H9 (cell line): ENCODE data around the gene ARHGEF16. TPM values are rescaled to one million over a fixed set of nuclear protein-coding genes. Genes with fewer than 3 reads are reported as not detected.

ENCODE experiments used
- DNase-seq: peaks from one replicate; pipeline ENCODE4 v3.0.0-alpha.2; 2017
- H2AFZ ChIP-seq: one replicate; pipeline ENCODE4 v1.6.1; 2013; ENCODE audit warnings: mild to moderate bottlenecking, low read length, control low read depth, moderate library complexity
- H2AK5ac ChIP-seq: 2 replicates; pipeline ENCODE4 v1.6.1; 2013; ENCODE audit warnings: low read length, control low read depth, mixed read lengths; ENCODE audit not compliant: insufficient read length
- H2BK120ac ChIP-seq: one replicate; pipeline ENCODE4 v1.6.1; 2013; ENCODE audit warnings: low read depth, mild to moderate bottlenecking, low read length, control low read depth, inconsistent platforms; ENCODE audit not compliant: poor library complexity, severe bottlenecking
- H2BK12ac ChIP-seq: 2 replicates; pipeline ENCODE4 v1.6.1; 2013; ENCODE audit warnings: low read length, control low read depth, mixed read lengths, low read depth; ENCODE audit not compliant: insufficient read length
- H2BK15ac ChIP-seq: 2 replicates; pipeline ENCODE4 v1.6.1; 2013; ENCODE audit warnings: low read depth, low read length, control low read depth
- H2BK20ac ChIP-seq: one replicate; pipeline ENCODE4 v1.6.1; 2013; ENCODE audit warnings: low read depth, mild to moderate bottlenecking, low read length, control low read depth, inconsistent platforms; ENCODE audit not compliant: poor library complexity, severe bottlenecking
- H2BK5ac ChIP-seq: 2 replicates; pipeline ENCODE4 v1.6.1; 2013; ENCODE audit warnings: low read length, control low read depth, mixed read lengths; ENCODE audit not compliant: insufficient read length
- H3K14ac ChIP-seq: 2 replicates; pipeline ENCODE4 v1.6.1; 2013; ENCODE audit warnings: low read length, control low read depth; ENCODE audit not compliant: insufficient read depth
- H3K18ac ChIP-seq: 2 replicates; pipeline ENCODE4 v1.6.1; 2013; ENCODE audit warnings: low read depth, mild to moderate bottlenecking, mixed read lengths, low read length, control low read depth; ENCODE audit not compliant: insufficient read length
- H3K23ac ChIP-seq: 2 replicates; pipeline ENCODE4 v1.6.1; 2013; ENCODE audit warnings: low read length, control low read depth, mixed read lengths, low read depth; ENCODE audit not compliant: insufficient read length
- H3K23me2 ChIP-seq: 2 replicates; pipeline ENCODE4 v1.6.1; 2013; ENCODE audit warnings: low read depth, mild to moderate bottlenecking, mixed read lengths, low read length, control low read depth; ENCODE audit not compliant: insufficient read length, poor library complexity, severe bottlenecking
- H3K27ac ChIP-seq: 2 replicates; pipeline ENCODE4 v1.5.1; 2013; ENCODE audit warnings: low read length, control low read depth, mixed read lengths, low read depth; ENCODE audit not compliant: insufficient read length
- H3K27me3 ChIP-seq: 2 replicates; pipeline ENCODE4 v1.6.1; 2013; ENCODE audit warnings: low read length, control low read depth, inconsistent platforms; ENCODE audit not compliant: insufficient read depth
- H3K4ac ChIP-seq: 2 replicates; pipeline ENCODE4 v1.6.1; 2013; ENCODE audit warnings: low read depth, mild to moderate bottlenecking, control low read depth, inconsistent platforms, low read length, moderate library complexity
- H3K4me1 ChIP-seq: 2 replicates; pipeline ENCODE4 v1.6.1; 2013; ENCODE audit warnings: low read length, control low read depth, inconsistent platforms; ENCODE audit not compliant: insufficient read depth
- H3K4me2 ChIP-seq: 2 replicates; pipeline ENCODE4 v1.6.1; 2013; ENCODE audit warnings: low read length, control low read depth, mixed read lengths; ENCODE audit not compliant: insufficient read length, insufficient read depth
- H3K56ac ChIP-seq: 2 replicates; pipeline ENCODE4 v1.6.1; 2013; ENCODE audit warnings: low read depth, mild to moderate bottlenecking, mixed read lengths, low read length, control low read depth; ENCODE audit not compliant: insufficient read length
- H3K79me1 ChIP-seq: 2 replicates; pipeline ENCODE4 v1.6.1; 2013; ENCODE audit warnings: low read depth, mild to moderate bottlenecking, moderate library complexity, low read length, control low read depth, inconsistent platforms; ENCODE audit not compliant: insufficient read depth, poor library complexity, severe bottlenecking
- H3K79me2 ChIP-seq: 2 replicates; pipeline ENCODE4 v1.6.1; 2013; ENCODE audit warnings: low read length, control low read depth, inconsistent platforms; ENCODE audit not compliant: insufficient read depth
- H3K9ac ChIP-seq: 2 replicates; pipeline ENCODE4 v1.6.1; 2013; ENCODE audit warnings: low read length, control low read depth, mixed read lengths; ENCODE audit not compliant: insufficient read length; ENCODE audit errors: extremely low read depth
- H3K9me3 ChIP-seq: one replicate; pipeline ENCODE4 v1.6.1; 2013; ENCODE audit warnings: low read depth, low read length, inconsistent platforms; ENCODE audit not compliant: control insufficient read depth
- H3T11ph ChIP-seq: one replicate; pipeline ENCODE4 v1.6.1; 2013; ENCODE audit warnings: mild to moderate bottlenecking, low read length, control low read depth, inconsistent platforms
- H4K20me1 ChIP-seq: one replicate; pipeline ENCODE4 v1.6.1; 2013; ENCODE audit not compliant: control insufficient read depth, insufficient read length, insufficient read depth
- H4K5ac ChIP-seq: 2 replicates; pipeline ENCODE4 v1.6.1; 2013; ENCODE audit warnings: low read depth, mild to moderate bottlenecking, mixed read lengths, low read length, control low read depth; ENCODE audit not compliant: insufficient read length
- H4K8ac ChIP-seq: replicated peaks from 2 replicates; pipeline ENCODE4 v1.6.1; 2013; ENCODE audit warnings: low read length, control low read depth, mixed read lengths, low read depth; ENCODE audit not compliant: insufficient read length
- H4K91ac ChIP-seq: 2 replicates; pipeline ENCODE4 v1.6.1; 2013; ENCODE audit warnings: low read depth, mild to moderate bottlenecking, moderate library complexity, mixed read lengths, low read length, control low read depth; ENCODE audit not compliant: insufficient read length
- H3K27ac Mint-ChIP-seq, 3 experiments: 2 replicates in 2 of 3; 3 replicates in 1 of 3; pipeline ENCODE4 v1.8.0; 2020 to 2021; ENCODE audit warnings: mixed read lengths in 3 of 3, mild to moderate bottlenecking in 1 of 3, moderate library complexity in 1 of 3
- H3K27me3 Mint-ChIP-seq: 2 replicates; pipeline ENCODE4 v1.8.0; 2021; ENCODE audit warnings: low read depth, mild to moderate bottlenecking, moderate library complexity, mixed read lengths
- H3K36me3 Mint-ChIP-seq, 3 experiments: 2 replicates in 2 of 3; 3 replicates in 1 of 3; pipeline ENCODE4 v1.8.0; 2020 to 2021; ENCODE audit warnings: low read depth in 3 of 3, mixed read lengths in 3 of 3; ENCODE audit not compliant: insufficient read depth in 1 of 3
- H3K4me1 Mint-ChIP-seq, 2 experiments: 2 replicates each; pipeline ENCODE4 v1.8.0; 2020; ENCODE audit warnings: mixed read lengths in 2 of 2
- H3K4me3 Mint-ChIP-seq, 2 experiments: 2 replicates in 1 of 2; 3 replicates in 1 of 2; pipeline ENCODE4 v1.8.0; 2020 to 2021; ENCODE audit warnings: mild to moderate bottlenecking in 2 of 2, mixed read lengths in 2 of 2, moderate library complexity in 1 of 2
- H3K9me3 Mint-ChIP-seq, 2 experiments: 2 replicates in 1 of 2; 3 replicates in 1 of 2; pipeline ENCODE4 v1.8.0; 2020; ENCODE audit warnings: mild to moderate bottlenecking in 2 of 2, mixed read lengths in 2 of 2, moderate library complexity in 1 of 2
- CTCF ChIP-seq: fragments of 200-600 bp; sonication (generic); conservative IDR thresholded peaks from 3 replicates; pipeline ENCODE4 v1.8.0; 2021; ENCODE audit warnings: antibody characterized with exemption, mild to moderate bottlenecking
- WGBS: extraction: QIAGEN DNeasy Blood & Tissue Kit; methylation state at CpG from one replicate; pipeline ENCODE4 v1.1.7; 2013; ENCODE audit warnings: missing lambda C conversion rate, low lambda C conversion rate, mixed read lengths; ENCODE audit not compliant: insufficient read length; ENCODE audit errors: extremely low coverage; 5-methylcytosine and 5-hydroxymethylcytosine counted together
- total RNA-seq: library from RNA; stranded (reverse); gene quantifications from 2 replicates; pipeline ENCODE4 v1.2.1, GENCODE V29; 2021

Gene ARHGEF16
- total RNA-seq, 1 experiment from 2014 or later = 48.5 TPM

- Histone ChIP-seq H2BK120ac (no peak overlapping the region), H2BK20ac (no peak overlapping the region), H3K9ac (no peak overlapping the region), H3K27me3 (no peaks in the 10 kb centered on the region), H4K20me1 (no peaks in the 10 kb centered on the region), H3K9me3 (peaks cover 7% of the 10 kb centered on the region), H3K23me2 (no peaks in the 10 kb centered on the region), H3K14ac (no peak overlapping the region), H3K4me2 (no peak overlapping the region), H3K79me2 (no peaks in the 10 kb centered on the region), H3K56ac (no peak overlapping the region), H2BK12ac (no peak overlapping the region), H3T11ph (no peak overlapping the region), H4K5ac (no peak overlapping the region), H3K79me1 (no peaks in the 10 kb centered on the region), H4K91ac (no peak overlapping the region), H3K27ac (no peak overlapping the region), H4K8ac (no peak overlapping the region), H2AFZ (no peak overlapping the region), H3K23ac (no peak overlapping the region), H3K18ac (no peak overlapping the region), H3K4me1 (no peaks in the 10 kb centered on the region), H2BK5ac (no peak overlapping the region), H2BK15ac (no peak overlapping the region), H3K4ac (no peak overlapping the region), H2AK5ac (no peak overlapping the region)
- no peaks in the 10 kb centered on the region; a peak in 1 of 4 replicates for H3K4me1 Mint-ChIP-seq
- H3K9me3 Mint-ChIP-seq = peaks cover 10 to 12% of the 10 kb centered on the region in 2 experiments
- WGBS = no CpG with 5 or more reads among the region's 23 CpGs
- peaks cover 4% of the 10 kb centered on the region for H3K27me3 Mint-ChIP-seq
- no peak for TF ChIP-seq CTCF
- DNase-seq = no peak
- no peak overlapping the region for H3K4me3 Mint-ChIP-seq
- peaks cover 0 to 9% (median 4%) of the 10 kb centered on the region in 3 experiments; a peak in 4 of 7 replicates for H3K36me3 Mint-ChIP-seq
- no peak overlapping the region for H3K27ac Mint-ChIP-seq
These were observed 34.1 kb upstream of the ARHGEF16 start for GRCh38 chr1:3420218-3420951.
